A673 (cell line): ENCODE results near the gene GMPPA.

Source experiments
- CTCF ChIP-seq: fragments of 300-800, 200-600 bp; sonication (generic); conservative IDR thresholded peaks from 2 replicates; pipeline ENCODE4 v1.5.1; 2017; ENCODE audit warnings: low read depth, mild to moderate bottlenecking, antibody characterized with exemption, low read length, moderate library complexity, mixed read lengths
- EZH2 ChIP-seq: fragments of 200-600 bp; sonication (generic); IDR thresholded peaks from 2 replicates; pipeline ENCODE4 v1.6.1; 2017; ENCODE audit warnings: borderline replicate concordance, low read depth, mild to moderate bottlenecking, mixed read lengths, antibody characterized with exemption, low read length; ENCODE audit not compliant: poor library complexity, severe bottlenecking

GRCh38 chr2:219465659-219466561 lies 32.8 kb upstream of the GMPPA start:
- TF ChIP-seq CTCF (no peak), EZH2 (no peak)
